Astrocyte (in vitro differentiated cells and primary cell): ENCODE results near the gene NUP153.

Experiments used
- CTCF ChIP-seq: IDR thresholded peaks from 2 replicates; pipeline ENCODE4 v1.5.1; 2011; ENCODE audit warnings: low read depth, mild to moderate bottlenecking, inconsistent platforms, low read length, moderate library complexity; ENCODE audit not compliant: insufficient read depth
- EZH2 ChIP-seq: IDR thresholded peaks from 2 replicates; pipeline ENCODE4 v1.6.1; 2012; ENCODE audit warnings: mild to moderate bottlenecking, low read length, inconsistent platforms; ENCODE audit not compliant: insufficient read depth

GRCh38 chr6:17574866-17575560 lies 131.7 kb downstream of the NUP153 start:
- TF ChIP-seq CTCF: no peak
- no peak for TF ChIP-seq EZH2
